BLaER1 treated with 17β-estradiol and CSF1 and Interleukin-3, amounts not matched to agents 10 nM and 100 nM (cell line): ENCODE results near the gene EPB41L1.

ENCODE experiments used
- H3K27ac ChIP-seq, 11 experiments: shearing (Covaris generic); formaldehyde crosslinking; 2 replicates each; pipeline ENCODE4 v1.8.1; 2022
- H3K27me3 ChIP-seq, 11 experiments: shearing (Covaris generic); formaldehyde crosslinking; 2 replicates each; pipeline ENCODE4 v1.8.1; 2022
- H3K36me3 ChIP-seq, 11 experiments: shearing (Covaris generic); formaldehyde crosslinking; 2 replicates each; pipeline ENCODE4 v1.8.1; 2022
- H3K4me1 ChIP-seq, 10 experiments: shearing (Covaris generic); formaldehyde crosslinking; 2 replicates each; pipeline ENCODE4 v1.8.1; 2022
- H3K4me2 ChIP-seq, 11 experiments: shearing (Covaris generic); formaldehyde crosslinking; 2 replicates each; pipeline ENCODE4 v1.8.1; 2022
- H3K4me3 ChIP-seq, 10 experiments: shearing (Covaris generic); formaldehyde crosslinking; 2 replicates each; pipeline ENCODE4 v1.8.1; 2022
- H3K9ac ChIP-seq, 11 experiments: shearing (Covaris generic); formaldehyde crosslinking; 2 replicates each; pipeline ENCODE4 v1.8.1; 2022
- H3K9me3 ChIP-seq, 11 experiments: shearing (Covaris generic); formaldehyde crosslinking; replicated peaks in 1 of 11; 2 replicates each; pipeline ENCODE4 v1.8.1; 2022
- H4K20me1 ChIP-seq, 11 experiments: shearing (Covaris generic); formaldehyde crosslinking; 2 replicates each; pipeline ENCODE4 v1.8.1; 2022
- Cebpa-rat ChIP-seq, 11 experiments: shearing (Covaris generic); IDR thresholded peaks; 2 replicates each; pipeline ENCODE4 v1.8.1; 2022

Gene EPB41L1

GRCh38 chr20:36241678-36242077, 87.1 kb downstream of the EPB41L1 start:
- TF ChIP-seq Cebpa-rat (IDR thresholded peaks at IDR 0.05) = no peak
- peaks cover 73 to 91% (median 85%) of the 10 kb centered on the region in 11 experiments for H3K36me3 ChIP-seq

GRCh38 chr20:36243726-36244125, 89.2 kb downstream of the EPB41L1 start:
- H3K4me2 ChIP-seq = no peak overlapping the region
- H4K20me1 ChIP-seq = peaks cover 46 to 100% (median 95%) of the 10 kb centered on the region in 11 experiments; a peak in 21 of 22 replicates
- no peaks in the 10 kb centered on the region for H3K9me3 ChIP-seq
- H3K36me3 ChIP-seq = peaks cover 93 to 100% (median 99%) of the 10 kb centered on the region in 11 experiments
- H3K4me1 ChIP-seq = peaks cover 0 to 7% (median under 1%) of the 10 kb centered on the region in 10 experiments; a peak in 5 of 20 replicates
- no peak for TF ChIP-seq Cebpa-rat (IDR thresholded peaks at IDR 0.05)
- H3K9ac ChIP-seq = no peak overlapping the region
- no peak overlapping the region for H3K27ac ChIP-seq
- H3K27me3 ChIP-seq = no peaks in the 10 kb centered on the region
- H3K4me3 ChIP-seq = no peak overlapping the region

More at GRCh38 chr20:36241678-36242077, 87.1 kb downstream of the EPB41L1 start:
- no peak overlapping the region for H3K4me3 ChIP-seq
- H3K9me3 ChIP-seq = no peaks in the 10 kb centered on the region
- H3K4me2 ChIP-seq = no peak overlapping the region
- no peak overlapping the region for H3K9ac ChIP-seq
- peaks cover 12 to 25% (median 17%) of the 10 kb centered on the region in 10 experiments for H3K4me1 ChIP-seq
- no peaks in the 10 kb centered on the region for H3K27me3 ChIP-seq
- H3K27ac ChIP-seq = no peak overlapping the region
- H4K20me1 ChIP-seq = peaks cover 38 to 97% (median 84%) of the 10 kb centered on the region in 11 experiments; a peak in 21 of 22 replicates

GRCh38 chr20:36246401-36246800, 91.9 kb downstream of the EPB41L1 start:
- Histone ChIP-seq H3K4me1 (no peaks in the 10 kb centered on the region), H4K20me1 (peaks cover 53 to 100% (median 89%) of the 10 kb centered on the region in 11 experiments; a peak in 21 of 22 replicates), H3K4me2 (no peak overlapping the region), H3K27ac (no peak overlapping the region), H3K36me3 (peaks cover 96 to 100% (median 99%) of the 10 kb centered on the region in 11 experiments), H3K9me3 (no peaks in the 10 kb centered on the region), H3K9ac (no peak overlapping the region), H3K4me3 (no peak overlapping the region), H3K27me3 (no peaks in the 10 kb centered on the region)
- no peak for TF ChIP-seq Cebpa-rat (IDR thresholded peaks at IDR 0.05)

- peaks cover 96 to 100% (median 99%) of the 10 kb centered on the region in 11 experiments for H3K36me3 ChIP-seq
- peaks cover 57 to 100% (median 90%) of the 10 kb centered on the region in 11 experiments; a peak in 21 of 22 replicates for H4K20me1 ChIP-seq
- no peak overlapping the region for H3K4me2 ChIP-seq
- no peaks in the 10 kb centered on the region for H3K27me3 ChIP-seq
- TF ChIP-seq Cebpa-rat (IDR thresholded peaks at IDR 0.05) = no peak
- no peaks in the 10 kb centered on the region for H3K4me1 ChIP-seq
- no peaks in the 10 kb centered on the region for H3K9me3 ChIP-seq
- H3K9ac ChIP-seq = no peak overlapping the region
- no peak overlapping the region for H3K27ac ChIP-seq
- H3K4me3 ChIP-seq = no peak overlapping the region
Measured at GRCh38 chr20:36248836-36249235, 94.3 kb downstream of the EPB41L1 start.

GRCh38 chr20:36249450-36249849, 94.9 kb downstream of the EPB41L1 start:
- Histone ChIP-seq H3K4me1 (no peaks in the 10 kb centered on the region), H3K9me3 (no peaks in the 10 kb centered on the region), H4K20me1 (peaks cover 56 to 100% (median 90%) of the 10 kb centered on the region in 11 experiments; a peak in 21 of 22 replicates), H3K4me3 (no peak overlapping the region), H3K27ac (no peak overlapping the region), H3K27me3 (no peaks in the 10 kb centered on the region), H3K9ac (no peak overlapping the region), H3K4me2 (no peak overlapping the region), H3K36me3 (peaks cover 94 to 100% (median 99%) of the 10 kb centered on the region in 11 experiments)
- no peak for TF ChIP-seq Cebpa-rat (IDR thresholded peaks at IDR 0.05)

- no peak for TF ChIP-seq Cebpa-rat (IDR thresholded peaks at IDR 0.05)
- H3K9ac ChIP-seq = no peak overlapping the region
- no peak overlapping the region for H3K4me3 ChIP-seq
- H3K27me3 ChIP-seq = no peaks in the 10 kb centered on the region
- H3K4me2 ChIP-seq = no peak overlapping the region
- H3K36me3 ChIP-seq = peaks cover 90 to 100% (median 99%) of the 10 kb centered on the region in 11 experiments
- no peaks in the 10 kb centered on the region for H3K4me1 ChIP-seq
- H3K27ac ChIP-seq = no peak overlapping the region
- H4K20me1 ChIP-seq = peaks cover 55 to 100% (median 91%) of the 10 kb centered on the region in 11 experiments; a peak in 21 of 22 replicates
- no peaks in the 10 kb centered on the region for H3K9me3 ChIP-seq
Measured at GRCh38 chr20:36251426-36251825, 96.9 kb downstream of the EPB41L1 start.

- Histone ChIP-seq H3K9ac (no peak overlapping the region), H3K4me2 (no peak overlapping the region), H3K4me3 (no peak overlapping the region), H4K20me1 (peaks cover 50 to 89% (median 81%) of the 10 kb centered on the region in 11 experiments; a peak in 21 of 22 replicates), H3K27ac (no peak overlapping the region), H3K36me3 (peaks cover 90 to 100% (median 99%) of the 10 kb centered on the region in 11 experiments), H3K9me3 (no peaks in the 10 kb centered on the region), H3K27me3 (no peaks in the 10 kb centered on the region), H3K4me1 (no peaks in the 10 kb centered on the region)
- TF ChIP-seq Cebpa-rat (IDR thresholded peaks at IDR 0.05) = no peak
Measured at GRCh38 chr20:36252511-36252910, 98.0 kb downstream of the EPB41L1 start.

GRCh38 chr20:36253036-36253435, 98.5 kb downstream of the EPB41L1 start:
- Histone ChIP-seq H3K27ac (no peak overlapping the region), H3K4me2 (no peak overlapping the region), H3K27me3 (no peaks in the 10 kb centered on the region), H3K36me3 (peaks cover 86 to 100% (median 97%) of the 10 kb centered on the region in 11 experiments), H3K4me3 (no peak overlapping the region), H3K4me1 (no peaks in the 10 kb centered on the region), H4K20me1 (peaks cover 49 to 84% (median 75%) of the 10 kb centered on the region in 11 experiments; a peak in 21 of 22 replicates), H3K9ac (no peak overlapping the region), H3K9me3 (no peaks in the 10 kb centered on the region)
- TF ChIP-seq Cebpa-rat (IDR thresholded peaks at IDR 0.05) = no peak

GRCh38 chr20:36254076-36254475, 99.5 kb downstream of the EPB41L1 start:
- Histone ChIP-seq H3K4me3 (no peak overlapping the region), H3K27me3 (no peaks in the 10 kb centered on the region), H3K9me3 (no peaks in the 10 kb centered on the region), H3K36me3 (peaks cover 78 to 93% (median 87%) of the 10 kb centered on the region in 11 experiments), H4K20me1 (peaks cover 40 to 75% (median 65%) of the 10 kb centered on the region in 11 experiments; a peak in 21 of 22 replicates), H3K9ac (no peak overlapping the region), H3K4me2 (no peak overlapping the region), H3K27ac (no peak overlapping the region), H3K4me1 (no peaks in the 10 kb centered on the region)
- no peak for TF ChIP-seq Cebpa-rat (IDR thresholded peaks at IDR 0.05)

GRCh38 chr20:36255445-36255844, 100.9 kb downstream of the EPB41L1 start:
- peaks cover 34 to 62% (median 57%) of the 10 kb centered on the region in 11 experiments; a peak in 21 of 22 replicates for H4K20me1 ChIP-seq
- TF ChIP-seq Cebpa-rat (IDR thresholded peaks at IDR 0.05) = no peak
- H3K9me3 ChIP-seq = no peaks in the 10 kb centered on the region
- H3K27me3 ChIP-seq = no peaks in the 10 kb centered on the region
- H3K9ac ChIP-seq = no peak overlapping the region
- H3K27ac ChIP-seq = no peak overlapping the region
- H3K4me1 ChIP-seq = no peaks in the 10 kb centered on the region
- no peak overlapping the region for H3K4me2 ChIP-seq
- H3K4me3 ChIP-seq = no peak overlapping the region
- peaks cover 66 to 79% (median 74%) of the 10 kb centered on the region in 11 experiments for H3K36me3 ChIP-seq
